ENCODE results near the gene GNB1L. TPM values are rescaled to one million over a fixed set of nuclear protein-coding genes. Genes with fewer than 3 reads are reported as not detected.

GNB1L gene
- total RNA-seq, 1 donor = 4.0 TPM

GRCh38 chr22:19841641-19842392 lies 12.9 kb downstream of the GNB1L start:
- TF ChIP-seq CTCF (IDR thresholded peaks at IDR 0.05; ENCODE audit: extremely low read depth, low read depth, low read length) = no peak
- no peak overlapping the region for H2AFZ ChIP-seq (ENCODE audit: low read length)
- H3K79me2 ChIP-seq (ENCODE audit: insufficient read depth, low read length) = peaks cover 7% of the 10 kb centered on the region
- no peak overlapping the region for H3K4me2 ChIP-seq (ENCODE audit: insufficient read depth, low read length)
- no peaks in the 10 kb centered on the region for H3K27me3 ChIP-seq (ENCODE audit: insufficient read depth, low read length)
- no peaks in the 10 kb centered on the region for H3K36me3 ChIP-seq (ENCODE audit: insufficient read depth, low read length)
- no peak for DNase-seq (ENCODE audit: insufficient read length, low spot score, missing footprints)
- no peaks in the 10 kb centered on the region for H3K9me3 ChIP-seq (ENCODE audit: low read depth, low read length)
- peaks cover 13% of the 10 kb centered on the region for H3K4me1 ChIP-seq (ENCODE audit: insufficient read depth, low read length)
- H3K4me3 ChIP-seq (ENCODE audit: insufficient read depth, low read length) = no peak overlapping the region
- H4K20me1 ChIP-seq (ENCODE audit: insufficient read depth, low read length) = no peaks in the 10 kb centered on the region
- H3K27ac ChIP-seq (ENCODE audit: low read depth, low read length) = no peak overlapping the region

- no peak for DNase-seq (ENCODE audit: insufficient read length, low spot score, missing footprints)
- no peak overlapping the region for H3K4me2 ChIP-seq (ENCODE audit: insufficient read depth, low read length)
- no peaks in the 10 kb centered on the region for H3K36me3 ChIP-seq (ENCODE audit: insufficient read depth, low read length)
- peaks cover 3% of the 10 kb centered on the region for H4K20me1 ChIP-seq (ENCODE audit: insufficient read depth, low read length)
- no peak overlapping the region for H3K27ac ChIP-seq (ENCODE audit: low read depth, low read length)
- peaks cover 6% of the 10 kb centered on the region for H3K79me2 ChIP-seq (ENCODE audit: insufficient read depth, low read length)
- peaks cover 17% of the 10 kb centered on the region for H3K4me1 ChIP-seq (ENCODE audit: insufficient read depth, low read length)
- H3K27me3 ChIP-seq (ENCODE audit: insufficient read depth, low read length) = no peaks in the 10 kb centered on the region
- H2AFZ ChIP-seq (ENCODE audit: low read length) = no peak overlapping the region
- no peak for TF ChIP-seq CTCF (IDR thresholded peaks at IDR 0.05; ENCODE audit: extremely low read depth, low read depth, low read length)
- H3K9me3 ChIP-seq (ENCODE audit: low read depth, low read length) = no peaks in the 10 kb centered on the region
- no peak overlapping the region for H3K4me3 ChIP-seq (ENCODE audit: insufficient read depth, low read length)
Observed at GRCh38 chr22:19840955-19841640, 13.6 kb downstream of the GNB1L start.

GRCh38 chr22:19840059-19840458 lies 14.6 kb downstream of the GNB1L start:
- H3K27me3 ChIP-seq (ENCODE audit: insufficient read depth, low read length) = no peaks in the 10 kb centered on the region
- H3K27ac ChIP-seq (ENCODE audit: low read depth, low read length) = no peak overlapping the region
- H4K20me1 ChIP-seq (ENCODE audit: insufficient read depth, low read length) = peaks cover 3% of the 10 kb centered on the region
- TF ChIP-seq CTCF (IDR thresholded peaks at IDR 0.05; ENCODE audit: extremely low read depth, low read depth, low read length) = no peak
- no peak overlapping the region for H3K4me2 ChIP-seq (ENCODE audit: insufficient read depth, low read length)
- H3K4me3 ChIP-seq (ENCODE audit: insufficient read depth, low read length) = no peak overlapping the region
- H2AFZ ChIP-seq (ENCODE audit: low read length) = no peak overlapping the region
- H3K79me2 ChIP-seq (ENCODE audit: insufficient read depth, low read length) = peaks cover 6% of the 10 kb centered on the region
- H3K4me1 ChIP-seq (ENCODE audit: insufficient read depth, low read length) = peaks cover 17% of the 10 kb centered on the region
- H3K36me3 ChIP-seq (ENCODE audit: insufficient read depth, low read length) = no peaks in the 10 kb centered on the region
- H3K9me3 ChIP-seq (ENCODE audit: low read depth, low read length) = no peaks in the 10 kb centered on the region
- no peak for DNase-seq (ENCODE audit: insufficient read length, low spot score, missing footprints)

DNA sequence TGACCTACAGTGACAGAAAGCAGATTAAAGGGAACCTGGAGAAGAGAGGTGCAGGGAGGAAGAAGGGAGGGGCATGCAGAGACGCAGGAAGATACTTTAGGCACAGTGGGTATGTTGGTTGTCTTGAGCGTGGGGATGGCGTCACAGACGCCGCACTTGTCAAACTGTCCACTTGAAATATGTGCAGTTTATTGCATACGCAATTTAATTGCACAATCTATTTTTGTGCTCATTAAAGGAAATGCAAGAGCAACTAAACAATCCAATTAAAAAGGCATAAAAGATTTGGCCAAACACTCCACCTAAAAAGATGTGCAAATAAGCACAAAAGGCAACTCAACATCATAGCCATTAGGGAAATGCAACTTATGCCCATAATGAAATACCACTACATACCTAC lies 16.8 kb downstream of the GNB1L start:
- no peak overlapping the region for H3K27ac ChIP-seq (ENCODE audit: low read depth, low read length)
- H3K36me3 ChIP-seq (ENCODE audit: insufficient read depth, low read length) = no peaks in the 10 kb centered on the region
- H3K4me1 ChIP-seq (ENCODE audit: insufficient read depth, low read length) = peaks cover 4% of the 10 kb centered on the region
- no peak for TF ChIP-seq CTCF (IDR thresholded peaks at IDR 0.05; ENCODE audit: extremely low read depth, low read depth, low read length)
- no peak overlapping the region for H3K4me2 ChIP-seq (ENCODE audit: insufficient read depth, low read length)
- H3K27me3 ChIP-seq (ENCODE audit: insufficient read depth, low read length) = no peaks in the 10 kb centered on the region
- H3K4me3 ChIP-seq (ENCODE audit: insufficient read depth, low read length) = no peak overlapping the region
- no peaks in the 10 kb centered on the region for H3K9me3 ChIP-seq (ENCODE audit: low read depth, low read length)
- peaks cover 3% of the 10 kb centered on the region for H3K79me2 ChIP-seq (ENCODE audit: insufficient read depth, low read length)
- DNase-seq (ENCODE audit: insufficient read length, low spot score, missing footprints) = no peak
- no peak overlapping the region for H2AFZ ChIP-seq (ENCODE audit: low read length)
- H4K20me1 ChIP-seq (ENCODE audit: insufficient read depth, low read length) = peaks cover 3% of the 10 kb centered on the region
